Colonic mucosa (tissue), 4 donors: Measurements from ENCODE around the gene GNAS. TPM values are rescaled to one million over a fixed set of nuclear protein-coding genes. Genes with fewer than 3 reads are reported as not detected.

Experiments
- DNase-seq: peaks from one replicate; pipeline ENCODE4 v3.0.0-alpha.2; 2020
- H3K27ac ChIP-seq: fragments of 200-600 bp; one replicate; pipeline ENCODE4 v1.8.0; 2021
- H3K27me3 ChIP-seq: fragments of 200-600 bp; one replicate; pipeline ENCODE4 v1.8.0; 2021
- H3K36me3 ChIP-seq: fragments of 200-600 bp; one replicate; pipeline ENCODE4 v1.8.0; 2021
- H3K4me1 ChIP-seq: fragments of 200-600 bp; one replicate; pipeline ENCODE4 v1.8.0; 2021; ENCODE audit warnings: mild to moderate bottlenecking
- H3K4me3 ChIP-seq: fragments of 200-600 bp; one replicate; pipeline ENCODE4 v1.8.0; 2021
- H3K9ac ChIP-seq, 2 donors: one replicate each; pipeline ENCODE4 v1.7.0; 2013; ENCODE audit warnings: control low read depth in 2 of 2, low read depth in 2 of 2, low read length in 2 of 2
- H3K9me3 ChIP-seq: fragments of 200-600 bp; one replicate; pipeline ENCODE4 v1.8.0; 2021
- intact Hi-C: fragments of 100-400 bp; cut with DNase I; formaldehyde crosslinking; loops from one replicate; pipeline ENCODE4 v1.14.1; 2022
- total RNA-seq, 2 donors: library from RNA; stranded (reverse); fragmentation: NEBNext Ultra II Directional in 1 of 2; extraction: Animal tissue kit (Norgen Biotek cat#: 25700) in 1 of 2; gene quantifications; one replicate each; pipeline ENCODE4 v1.2.1, GENCODE V29; 2021
- TF ChIP-seq, protein P1 (sequence below): fragments of 200-600 bp; IDR thresholded peaks from one replicate; pipeline ENCODE4 v1.8.0; 2022; ENCODE audit warnings: antibody characterized with exemption, mild to moderate bottlenecking
- donor health status: healthy.
- donor health status: DM: no; HTN: no; CAD: no.
- donor health status: DM: no; HTN: no; CAD: no.

Gene GNAS
- total RNA-seq, 2 donors from 2014 or later, result 683 to 715 TPM

DNA sequence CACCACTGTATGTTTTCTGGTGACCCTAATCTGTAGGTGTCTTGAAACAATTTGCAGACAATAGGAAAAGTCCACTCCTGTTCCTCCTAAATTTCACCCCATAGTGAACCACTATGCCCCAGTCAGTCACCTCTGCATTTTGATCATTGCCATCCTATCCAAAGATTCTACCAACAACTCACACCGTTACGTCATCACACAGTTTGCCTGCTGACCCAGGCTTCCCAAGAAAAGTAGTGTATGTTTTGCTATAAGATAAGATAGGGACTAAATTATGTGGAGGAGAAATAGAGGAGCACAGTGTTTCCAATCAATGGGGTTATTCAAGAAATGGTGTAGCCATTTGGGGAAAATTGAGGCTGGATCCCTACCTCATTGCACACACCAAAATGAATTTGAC lies 58.8 kb downstream of the GNAS start:
- no peak for DNase-seq
- peaks cover 22% of the 10 kb centered on the region for H3K36me3 ChIP-seq
- TF ChIP-seq, protein P1, sequence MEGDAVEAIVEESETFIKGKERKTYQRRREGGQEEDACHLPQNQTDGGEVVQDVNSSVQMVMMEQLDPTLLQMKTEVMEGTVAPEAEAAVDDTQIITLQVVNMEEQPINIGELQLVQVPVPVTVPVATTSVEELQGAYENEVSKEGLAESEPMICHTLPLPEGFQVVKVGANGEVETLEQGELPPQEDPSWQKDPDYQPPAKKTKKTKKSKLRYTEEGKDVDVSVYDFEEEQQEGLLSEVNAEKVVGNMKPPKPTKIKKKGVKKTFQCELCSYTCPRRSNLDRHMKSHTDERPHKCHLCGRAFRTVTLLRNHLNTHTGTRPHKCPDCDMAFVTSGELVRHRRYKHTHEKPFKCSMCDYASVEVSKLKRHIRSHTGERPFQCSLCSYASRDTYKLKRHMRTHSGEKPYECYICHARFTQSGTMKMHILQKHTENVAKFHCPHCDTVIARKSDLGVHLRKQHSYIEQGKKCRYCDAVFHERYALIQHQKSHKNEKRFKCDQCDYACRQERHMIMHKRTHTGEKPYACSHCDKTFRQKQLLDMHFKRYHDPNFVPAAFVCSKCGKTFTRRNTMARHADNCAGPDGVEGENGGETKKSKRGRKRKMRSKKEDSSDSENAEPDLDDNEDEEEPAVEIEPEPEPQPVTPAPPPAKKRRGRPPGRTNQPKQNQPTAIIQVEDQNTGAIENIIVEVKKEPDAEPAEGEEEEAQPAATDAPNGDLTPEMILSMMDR, result no peak
- H3K4me3 ChIP-seq, result no peak overlapping the region
- no peaks in the 10 kb centered on the region for H3K27me3 ChIP-seq
- peaks cover 4% of the 10 kb centered on the region for H3K4me1 ChIP-seq
- intact Hi-C loops, result loop anchor here (10.0 kb wide), 1 partner anchor 53 kb away; no protein-coding TSS in a partner anchor
- H3K9me3 ChIP-seq, result no peaks in the 10 kb centered on the region
- H3K27ac ChIP-seq, result no peak overlapping the region
- H3K9ac ChIP-seq, result no peak overlapping the region

DNA sequence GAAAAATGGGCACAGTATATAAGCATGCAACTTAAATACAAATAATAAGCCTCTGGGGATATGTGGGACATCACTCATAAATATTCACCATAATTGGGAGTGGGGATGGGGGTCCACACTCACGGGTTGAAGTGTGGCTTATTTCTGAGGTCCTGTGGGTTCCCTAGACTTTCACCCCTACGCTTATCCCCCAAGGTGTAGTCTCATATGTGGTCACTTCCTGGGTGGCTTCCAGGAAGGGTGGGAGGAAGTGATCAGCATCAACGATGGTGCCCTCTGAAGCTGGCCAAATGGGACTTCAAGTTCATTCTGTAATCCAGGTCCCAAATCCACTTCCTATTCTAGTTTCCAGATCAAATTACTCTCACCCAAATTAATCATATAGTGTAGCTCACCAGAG lies 59.5 kb downstream of the GNAS start:
- DNase-seq, result no peak
- Histone ChIP-seq H3K27me3 (no peaks in the 10 kb centered on the region), H3K36me3 (peaks cover 22% of the 10 kb centered on the region), H3K9ac (no peak overlapping the region), H3K4me3 (no peak overlapping the region), H3K9me3 (no peaks in the 10 kb centered on the region), H3K27ac (no peak overlapping the region), H3K4me1 (peaks cover 4% of the 10 kb centered on the region)
- TF ChIP-seq, protein P1, result no peak
- intact Hi-C loops, result loop anchor here (10.0 kb wide), 1 partner anchor 53 kb away; no protein-coding TSS in a partner anchor

DNA sequence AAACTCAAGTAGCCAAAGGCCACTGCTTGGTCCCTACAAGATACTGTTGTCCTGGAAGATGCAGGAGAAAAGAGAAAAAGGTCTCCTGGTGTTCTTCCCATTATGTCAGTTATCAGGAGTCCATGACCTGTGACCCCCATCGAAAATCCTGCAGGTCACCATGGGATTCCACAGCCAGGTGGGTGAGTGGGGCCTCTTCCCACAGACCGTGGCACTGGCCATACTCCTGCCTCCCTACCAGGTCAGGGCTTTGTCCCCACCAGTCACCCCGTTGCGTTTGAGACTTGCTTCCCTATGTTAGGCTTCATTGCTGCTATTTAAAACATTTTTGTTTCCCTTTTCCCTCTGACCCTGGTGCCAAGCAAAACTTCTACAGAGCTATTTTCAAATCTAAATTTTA lies 60.6 kb downstream of the GNAS start:
- Histone ChIP-seq H3K27me3 (no peaks in the 10 kb centered on the region), H3K27ac (no peak overlapping the region), H3K4me3 (no peak overlapping the region), H3K4me1 (no peaks in the 10 kb centered on the region), H3K9me3 (no peaks in the 10 kb centered on the region), H3K9ac (no peak overlapping the region), H3K36me3 (peaks cover 22% of the 10 kb centered on the region)
- no peak for DNase-seq
- TF ChIP-seq, protein P1, result no peak
- intact Hi-C loops, result loop anchor here (10.0 kb wide), 1 partner anchor 52 kb away; no protein-coding TSS in a partner anchor

DNA sequence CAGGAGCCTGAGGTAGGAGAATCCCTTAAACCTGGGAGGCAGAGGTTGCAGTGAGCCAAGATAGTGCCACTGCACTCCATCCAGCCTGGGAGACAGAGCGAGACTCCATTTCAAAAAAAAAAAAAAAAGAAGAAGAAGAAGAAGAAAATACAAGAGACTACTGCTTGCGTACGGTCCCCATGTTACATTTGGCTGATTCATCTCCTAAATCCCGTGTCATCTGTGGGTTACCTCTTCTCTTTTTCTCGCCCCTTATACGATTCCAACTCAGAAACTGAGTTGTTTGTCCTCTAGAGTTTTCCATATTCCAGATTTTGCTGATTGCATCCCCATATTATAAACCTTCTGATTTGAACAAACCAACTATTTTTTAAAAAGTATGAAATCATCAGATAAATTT lies 66.1 kb downstream of the GNAS start:
- Histone ChIP-seq H3K27ac (no peak overlapping the region), H3K9ac (no peak overlapping the region), H3K4me1 (no peaks in the 10 kb centered on the region), H3K9me3 (no peaks in the 10 kb centered on the region), H3K27me3 (no peaks in the 10 kb centered on the region), H3K4me3 (no peak overlapping the region), H3K36me3 (no peaks in the 10 kb centered on the region)
- intact Hi-C loops, result loop anchor here (10.0 kb wide), 1 partner anchor 46 kb away; no protein-coding TSS in a partner anchor
- TF ChIP-seq, protein P1, result no peak
- no peak for DNase-seq

DNA sequence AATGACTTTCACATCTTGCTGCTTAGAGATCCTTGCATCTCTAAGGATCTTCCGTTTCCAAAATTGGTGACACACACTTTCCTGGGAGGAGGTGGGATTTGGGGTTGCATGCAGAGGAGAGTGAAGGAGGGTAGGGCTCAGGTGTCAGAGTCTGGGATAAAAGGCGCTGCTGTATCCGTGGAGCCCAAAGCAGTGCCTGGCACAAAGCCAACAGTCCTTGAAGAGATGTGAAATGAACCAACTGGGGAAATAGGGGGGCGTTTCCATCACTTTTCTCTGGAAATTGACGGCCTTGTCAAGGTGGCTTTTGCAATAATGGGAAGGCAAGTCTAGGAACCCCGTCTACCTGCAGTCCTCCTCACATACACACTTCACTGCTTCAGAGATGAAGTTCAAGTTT lies 69.0 kb downstream of the GNAS start:
- no peak overlapping the region for H3K4me3 ChIP-seq
- DNase-seq, result no peak
- intact Hi-C loops, result no loop called here
- no peaks in the 10 kb centered on the region for H3K27me3 ChIP-seq
- H3K27ac ChIP-seq, result no peak overlapping the region
- no peaks in the 10 kb centered on the region for H3K9me3 ChIP-seq
- H3K36me3 ChIP-seq, result no peaks in the 10 kb centered on the region
- H3K9ac ChIP-seq, result no peak overlapping the region
- H3K4me1 ChIP-seq, result no peaks in the 10 kb centered on the region
- TF ChIP-seq, protein P1, result no peak
